Keratinocyte (primary cell): ENCODE data around the gene CD247. TPM values are rescaled to one million over a fixed set of nuclear protein-coding genes. Genes with fewer than 3 reads are reported as not detected.

Experiments
- DNase-seq: peaks from one replicate; pipeline ENCODE4 v3.0.0-alpha.2; 2011; ENCODE audit warnings: low read depth, missing footprints, low spot score
- FAIRE-seq: peaks from 2 replicates; lab custom pipeline; 2011; peaks lifted over from hg19 to GRCh38; lab: Jason Lieb, UNC
- H2AFZ ChIP-seq: 2 replicates; pipeline ENCODE4 v1.6.0; 2012; ENCODE audit warnings: low read length, control low read depth, inconsistent platforms; ENCODE audit not compliant: control insufficient read depth
- H3K27ac ChIP-seq: 2 replicates; pipeline ENCODE4 v1.5.1; 2011; ENCODE audit warnings: low read length; ENCODE audit not compliant: control insufficient read depth, insufficient read depth
- H3K27me3 ChIP-seq: 3 replicates; pipeline ENCODE4 v1.6.0; 2011; ENCODE audit warnings: low read length; ENCODE audit not compliant: control insufficient read depth, insufficient read depth; ENCODE audit errors: extremely low read depth
- H3K36me3 ChIP-seq, 2 experiments: 2 replicates in 1 of 2; 3 replicates in 1 of 2; pipeline ENCODE4 v1.5.1; 2011; ENCODE audit warnings: low read length in 2 of 2, mild to moderate bottlenecking in 1 of 2; ENCODE audit not compliant: control insufficient read depth in 2 of 2, insufficient read depth in 2 of 2; ENCODE audit errors: extremely low read depth in 1 of 2
- H3K4me1 ChIP-seq: 3 replicates; pipeline ENCODE4 v1.5.1; 2011; ENCODE audit warnings: low read length; ENCODE audit not compliant: control insufficient read depth, insufficient read depth; ENCODE audit errors: extremely low read depth
- H3K4me2 ChIP-seq: 3 replicates; pipeline ENCODE4 v1.6.0; 2011; ENCODE audit warnings: low read depth, low read length; ENCODE audit not compliant: control insufficient read depth, insufficient read depth; ENCODE audit errors: extremely low read depth
- H3K4me3 ChIP-seq, 3 experiments: fragments of 200-600 bp in 1 of 3; sonication (generic) in 1 of 3; 2 replicates in 2 of 3; 3 replicates in 1 of 3; pipeline ENCODE4 v1.5.1; 2011 to 2016; ENCODE audit warnings: low read length in 3 of 3, mild to moderate bottlenecking in 3 of 3, control low read depth in 2 of 3, inconsistent platforms in 1 of 3, low read depth in 1 of 3, mixed read lengths in 1 of 3, mixed run types in 1 of 3, moderate library complexity in 1 of 3; ENCODE audit not compliant: control insufficient read depth in 2 of 3, insufficient read depth in 2 of 3; ENCODE audit errors: extremely low read depth in 1 of 3
- H3K79me2 ChIP-seq: 2 replicates; pipeline ENCODE4 v1.6.0; 2012; ENCODE audit warnings: low read length; ENCODE audit not compliant: control insufficient read depth, insufficient read depth
- H3K9ac ChIP-seq: 3 replicates; pipeline ENCODE4 v1.6.0; 2011; ENCODE audit warnings: low read length; ENCODE audit not compliant: control insufficient read depth, insufficient read depth; ENCODE audit errors: extremely low read depth
- H3K9me1 ChIP-seq: 3 replicates; pipeline ENCODE4 v1.6.0; 2011; ENCODE audit warnings: low read length; ENCODE audit not compliant: control insufficient read depth, insufficient read depth; ENCODE audit errors: extremely low read depth
- H3K9me3 ChIP-seq: 2 replicates; pipeline ENCODE4 v1.5.1; 2012; ENCODE audit warnings: low read depth, low read length; ENCODE audit not compliant: control insufficient read depth
- H4K20me1 ChIP-seq: 3 replicates; pipeline ENCODE4 v1.6.0; 2011; ENCODE audit warnings: low read length; ENCODE audit not compliant: control insufficient read depth, insufficient read depth; ENCODE audit errors: extremely low read depth
- CTCF ChIP-seq, 3 experiments: IDR thresholded peaks in 1 of 3; conservative IDR thresholded peaks in 1 of 3; optimal IDR thresholded peaks in 1 of 3; 2 replicates in 2 of 3; 3 replicates in 1 of 3; pipeline versions ENCODE3 to v1.5.1; 2011; ENCODE audit warnings: low read length in 3 of 3, mild to moderate bottlenecking in 3 of 3, moderate library complexity in 2 of 3, control low read depth in 1 of 3, inconsistent platforms in 1 of 3; ENCODE audit not compliant: insufficient read depth in 2 of 3; ENCODE audit errors: extremely low read depth in 1 of 3
- EZH2 ChIP-seq: IDR thresholded peaks from one replicate; pipeline ENCODE4 v1.6.1; 2012; ENCODE audit warnings: inconsistent platforms, mild to moderate bottlenecking, low read length, moderate library complexity
- dilution Hi-C: fragments of 300-500 bp; cut with MboI; formaldehyde crosslinking; loops from one replicate; pipeline ENCODE4 v1.7.0; 2020; ENCODE audit warnings: low sequenced_read_pairs; ENCODE audit not compliant: extremely low pct_ligation_motif_present
- polyA plus RNA-seq, 5 experiments: library from polyadenylated mRNA; depleted of rRNA in 3 of 5; stranded (reverse) in 3 of 5; stranded (forward) in 1 of 5; unstranded in 1 of 5; fragments of >200 nt; gene quantifications; 1 replicate in 1 of 5; 2 replicates in 3 of 5; 3 replicates in 1 of 5; pipeline versions ENCODE4 v1.2.1 to v1.2.3, GENCODE V29; 2011 to 2012; ENCODE audit warnings: missing spikeins in 2 of 5, low read depth in 1 of 5, low replicate concordance in 1 of 5

The CD247 gene
- polyA plus RNA-seq, 1 donor (not counting 4 experiments of a cell fraction or from before 2014, with no cell fraction given): not detected

- Histone ChIP-seq H3K9me1 (no peaks in the 10 kb centered on the region), H2AFZ (no peak overlapping the region)
- dilution Hi-C loops: no loop called here
Observed at GRCh38 chr1:167465743-167466142, 52.6 kb downstream of the CD247 start.

DNA sequence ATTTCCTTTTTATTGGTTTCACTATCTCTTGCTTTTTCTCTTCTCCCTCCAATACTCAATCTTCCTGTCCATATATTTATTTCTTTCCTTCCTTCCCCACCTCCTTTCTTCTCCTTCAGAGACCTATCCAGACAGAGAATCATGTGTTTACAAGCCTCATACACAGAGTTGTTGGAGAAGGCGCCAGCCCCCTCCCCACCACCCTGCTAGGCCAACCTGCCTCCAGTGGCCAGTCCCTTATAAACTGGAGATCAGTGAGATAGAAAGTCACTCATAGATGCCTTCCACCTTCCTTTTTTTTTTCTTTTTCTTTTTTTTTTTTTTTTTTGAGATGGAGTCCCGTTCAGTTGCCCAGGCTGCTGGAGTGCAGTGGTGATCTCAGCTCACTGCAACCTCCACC lies 53.3 kb downstream of the CD247 start:
- Histone ChIP-seq H3K9me3 (no peaks in the 10 kb centered on the region), H4K20me1 (no peaks in the 10 kb centered on the region), H3K4me3 (no peak overlapping the region), H3K27me3 (no peaks in the 10 kb centered on the region), H2AFZ (no peak overlapping the region), H3K79me2 (no peaks in the 10 kb centered on the region), H3K36me3 (no peaks in the 10 kb centered on the region), H3K27ac (no peak overlapping the region), H3K9me1 (no peaks in the 10 kb centered on the region), H3K9ac (no peak overlapping the region), H3K4me2 (no peak overlapping the region), H3K4me1 (peaks cover 4% of the 10 kb centered on the region)
- dilution Hi-C loops: no loop called here
- FAIRE-seq (no peak), DNase-seq (no peak)
- TF ChIP-seq CTCF (optimal IDR thresholded peaks at IDR 0.05 in 1 of 3, IDR thresholded peaks at IDR 0.05 in 1 of 3, conservative IDR thresholded peaks at IDR 0.05 in 1 of 3; ENCODE audit: extremely low read depth in 1 of 3, insufficient read depth in 2 of 3, low read length in 3 of 3): no peak
- no peak for TF ChIP-seq EZH2

More at GRCh38 chr1:167465743-167466142, 52.6 kb downstream of the CD247 start:
- Histone ChIP-seq H3K27me3 (no peaks in the 10 kb centered on the region), H3K9ac (no peak overlapping the region), H3K4me2 (no peak overlapping the region), H3K79me2 (no peaks in the 10 kb centered on the region), H3K4me3 (no peak overlapping the region), H3K36me3 (no peaks in the 10 kb centered on the region), H3K4me1 (peaks cover 4% of the 10 kb centered on the region), H3K9me3 (no peaks in the 10 kb centered on the region), H3K27ac (no peak overlapping the region), H4K20me1 (no peaks in the 10 kb centered on the region)
- no peak for FAIRE-seq
- TF ChIP-seq EZH2: no peak
- TF ChIP-seq CTCF (optimal IDR thresholded peaks at IDR 0.05 in 1 of 3, IDR thresholded peaks at IDR 0.05 in 1 of 3, conservative IDR thresholded peaks at IDR 0.05 in 1 of 3; ENCODE audit: extremely low read depth in 1 of 3, insufficient read depth in 2 of 3, low read length in 3 of 3): no peak
- DNase-seq: no peak
